ENCODE data around the gene FOXP1.

DNA sequence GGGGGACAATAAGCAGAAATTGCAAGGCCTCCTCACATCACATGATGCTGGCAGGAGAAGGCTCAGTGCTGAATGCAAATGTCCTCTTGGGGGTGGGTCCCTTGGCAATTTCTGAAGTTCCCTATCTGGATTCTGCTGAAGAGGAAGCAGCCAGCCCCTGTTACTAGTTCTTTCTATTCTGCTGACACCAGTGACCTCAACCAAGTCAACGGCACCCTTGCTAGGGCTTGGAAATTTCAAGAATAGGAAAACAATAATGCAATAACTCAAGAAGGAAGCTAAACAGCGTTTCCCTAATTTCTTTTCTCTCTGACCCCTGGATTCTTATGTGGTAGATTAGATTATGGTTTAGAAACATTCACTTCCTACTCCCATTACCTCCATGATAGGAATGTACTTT is 46.2 kb upstream of the FOXP1 start:
- TF ChIP-seq, protein P1, sequence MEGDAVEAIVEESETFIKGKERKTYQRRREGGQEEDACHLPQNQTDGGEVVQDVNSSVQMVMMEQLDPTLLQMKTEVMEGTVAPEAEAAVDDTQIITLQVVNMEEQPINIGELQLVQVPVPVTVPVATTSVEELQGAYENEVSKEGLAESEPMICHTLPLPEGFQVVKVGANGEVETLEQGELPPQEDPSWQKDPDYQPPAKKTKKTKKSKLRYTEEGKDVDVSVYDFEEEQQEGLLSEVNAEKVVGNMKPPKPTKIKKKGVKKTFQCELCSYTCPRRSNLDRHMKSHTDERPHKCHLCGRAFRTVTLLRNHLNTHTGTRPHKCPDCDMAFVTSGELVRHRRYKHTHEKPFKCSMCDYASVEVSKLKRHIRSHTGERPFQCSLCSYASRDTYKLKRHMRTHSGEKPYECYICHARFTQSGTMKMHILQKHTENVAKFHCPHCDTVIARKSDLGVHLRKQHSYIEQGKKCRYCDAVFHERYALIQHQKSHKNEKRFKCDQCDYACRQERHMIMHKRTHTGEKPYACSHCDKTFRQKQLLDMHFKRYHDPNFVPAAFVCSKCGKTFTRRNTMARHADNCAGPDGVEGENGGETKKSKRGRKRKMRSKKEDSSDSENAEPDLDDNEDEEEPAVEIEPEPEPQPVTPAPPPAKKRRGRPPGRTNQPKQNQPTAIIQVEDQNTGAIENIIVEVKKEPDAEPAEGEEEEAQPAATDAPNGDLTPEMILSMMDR (IDR thresholded peaks at IDR 0.05) = no peak
- TF ChIP-seq POLR2A (IDR thresholded peaks at IDR 0.05) = no peak

Data from uterus (tissue), 2 donors.